Heart right ventricle (tissue), 16 donors: ENCODE results near the gene HMGB2. TPM values are rescaled to one million over a fixed set of nuclear protein-coding genes. Genes with fewer than 3 reads are reported as not detected.

ENCODE experiments used
- ATAC-seq, 8 donors: fragments of 200-7000 bp; cut with Tn5 transposase; one replicate each; pipeline ENCODE4 v1.9.1; 2020; ENCODE audit warnings: mild to moderate bottlenecking in 8 of 8, moderate library complexity in 8 of 8, moderate number of reproducible peaks in 1 of 8
- DNase-seq, 2 donors: peaks; one replicate each; pipeline ENCODE4 v3.0.0-alpha.2; 2020
- H3K27ac ChIP-seq, 10 donors: fragments of 200-600 bp; sonication (generic) in 2 of 10; one replicate each; pipeline versions ENCODE4 v1.5.0 to v1.8.0; 2020 to 2022; ENCODE audit warnings: mild to moderate bottlenecking in 3 of 10
- H3K27me3 ChIP-seq, 7 donors: fragments of 200-600 bp; one replicate each; pipeline ENCODE4 v1.8.0; 2021 to 2022; ENCODE audit warnings: mild to moderate bottlenecking in 2 of 7
- H3K36me3 ChIP-seq, 9 donors: fragments of 200-600 bp; sonication (generic) in 1 of 9; one replicate each; pipeline versions ENCODE4 v1.5.0 to v1.8.0; 2020 to 2022; ENCODE audit warnings: mild to moderate bottlenecking in 2 of 9
- H3K4me1 ChIP-seq, 9 donors: fragments of 200-600 bp; sonication (generic) in 1 of 9; one replicate each; pipeline versions ENCODE4 v1.5.0 to v1.8.0; 2020 to 2022; ENCODE audit warnings: mild to moderate bottlenecking in 4 of 9
- H3K4me3 ChIP-seq, 10 donors: fragments of 200-600 bp; sonication (generic) in 2 of 10; one replicate each; pipeline versions ENCODE4 v1.5.0 to v1.8.0; 2020 to 2022; ENCODE audit warnings: mild to moderate bottlenecking in 7 of 10, moderate library complexity in 2 of 10
- H3K9me3 ChIP-seq, 11 donors: fragments of 200-600 bp in 10 of 11; sonication (generic) in 2 of 11; one replicate each; pipeline versions ENCODE4 v1.5.0 to v1.8.0; 2013 to 2022; ENCODE audit warnings: mild to moderate bottlenecking in 2 of 11, control low read depth in 1 of 11, moderate library complexity in 1 of 11
- WGBS, 2 donors: extraction: QIAGEN DNeasy Blood & Tissue Kit; methylation state at CpG; one replicate each; pipeline ENCODE4 v1.1.7; 2013; ENCODE audit warnings: inconsistent platforms in 1 of 2; 5-methylcytosine and 5-hydroxymethylcytosine counted together
- intact Hi-C, 10 donors: fragments of 100-400 bp; cut with DNase I; formaldehyde crosslinking; loops; one replicate each; pipeline versions ENCODE4 v1.11.1 to v1.14.2; 2022
- polyA plus RNA-seq, 2 donors: library from polyadenylated mRNA; stranded (reverse); fragments of 200-250 nt; gene quantifications; one replicate each; pipeline ENCODE4 v1.2.3, GENCODE V29; 2013
- total RNA-seq, 10 donors: library from RNA; stranded (reverse); fragmentation: NEBNext Ultra II Directional in 3 of 10; extraction: Animal tissue kit (Norgen Biotek cat#: 25700) in 3 of 10; gene quantifications; one replicate each; pipeline versions ENCODE4 v1.2.1 to v1.2.4, GENCODE V29; 2021 to 2023
- TF ChIP-seq, protein P1 (sequence below), 9 donors: fragments of 200-600 bp; sonication (generic) in 2 of 9; IDR thresholded peaks; one replicate each; pipeline versions ENCODE4 v1.5.0 to v1.8.0; 2021 to 2022; ENCODE audit warnings: antibody characterized with exemption in 9 of 9, mild to moderate bottlenecking in 5 of 9, moderate library complexity in 1 of 9
- donor health status: Arrhythmogenic right ventricular cardiomyopathy.
- donor health status: ischemic (EF 13 %, LVEDD 7.1; RV severe dilation, severe dysfunction).
- donor health status: healthy with polysubstance abuse.
- donor health status: DM: no; HTN: yes; CAD: no.
- donor health status: DM: no; HTN: no; CAD: no.
- donor health status: ischemic (EF 25% LVEDD 6.9; RV normal size, moderate dysfunction).
- donor health status: ischemic (EF 25% LVEDD 5.7; RV mildly dilated, moderate dysfunction).
- donor health status: healthy.
- donor health status: DM: yes; HTN: yes; CAD: no.
- donor health status: Ischemic cardiomyopathy.
- donor health status: ischemic (EF 35%, LVEDD 5.7; RV mildly dilated, moderate dysfunction).
- donor health status: nonischemic (EF 11% LVEDD 7.7; RV severe dilation, severe dysfunction).
- donor health status: DM: yes; HTN: yes; CAD: no.
- donor health status: PGD.
- donor health status: ischemic (EF 29% LVEDD 5.4; RV normal size, mild dysfunction).
- donor health status: nonischemic (EF 23%, LVEDD 6.1; RV moderate dilation, normal function).

Gene HMGB2
- total and polyA plus RNA-seq, 12 donors: 27.3 to 97.6 (median 49.8) TPM

DNA sequence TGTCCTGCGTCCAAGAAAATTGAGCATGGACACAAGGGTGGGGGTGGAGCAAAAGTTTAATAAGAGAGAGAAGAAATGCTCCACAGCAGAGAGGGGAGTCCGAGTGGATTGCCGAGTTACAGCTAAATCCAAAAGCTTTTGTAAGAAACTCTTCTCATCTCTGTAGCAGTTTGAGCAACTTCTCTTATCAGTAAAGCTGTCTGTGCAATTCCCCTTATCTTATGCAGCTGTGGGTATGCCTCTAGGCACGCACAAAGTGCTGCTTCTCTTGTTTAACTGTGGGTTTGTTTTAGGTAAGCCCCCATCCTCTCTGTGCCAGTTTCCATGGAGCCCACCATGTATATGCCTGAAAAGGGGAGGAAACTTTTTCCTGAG is 44.8 kb downstream of the HMGB2 start:
- H3K4me3 ChIP-seq: peak overlapping the region in 6 of 10 donors; percentile 30 to 39 (median 36)
- peaks cover 0 to 3% (median 0%) of the 10 kb centered on the region in 9 donors for H3K36me3 ChIP-seq
- H3K9me3 ChIP-seq: peaks cover 0 to 34% (median 13%) of the 10 kb centered on the region in 11 donors
- DNase-seq (no peak), ATAC-seq (peak in 5 of 8 donors; percentile 11 to 27 (median 15))
- 48 to 54% methylated on average over 4 of the region's 4 CpGs for WGBS, 2 donors
- TF ChIP-seq, protein P1, sequence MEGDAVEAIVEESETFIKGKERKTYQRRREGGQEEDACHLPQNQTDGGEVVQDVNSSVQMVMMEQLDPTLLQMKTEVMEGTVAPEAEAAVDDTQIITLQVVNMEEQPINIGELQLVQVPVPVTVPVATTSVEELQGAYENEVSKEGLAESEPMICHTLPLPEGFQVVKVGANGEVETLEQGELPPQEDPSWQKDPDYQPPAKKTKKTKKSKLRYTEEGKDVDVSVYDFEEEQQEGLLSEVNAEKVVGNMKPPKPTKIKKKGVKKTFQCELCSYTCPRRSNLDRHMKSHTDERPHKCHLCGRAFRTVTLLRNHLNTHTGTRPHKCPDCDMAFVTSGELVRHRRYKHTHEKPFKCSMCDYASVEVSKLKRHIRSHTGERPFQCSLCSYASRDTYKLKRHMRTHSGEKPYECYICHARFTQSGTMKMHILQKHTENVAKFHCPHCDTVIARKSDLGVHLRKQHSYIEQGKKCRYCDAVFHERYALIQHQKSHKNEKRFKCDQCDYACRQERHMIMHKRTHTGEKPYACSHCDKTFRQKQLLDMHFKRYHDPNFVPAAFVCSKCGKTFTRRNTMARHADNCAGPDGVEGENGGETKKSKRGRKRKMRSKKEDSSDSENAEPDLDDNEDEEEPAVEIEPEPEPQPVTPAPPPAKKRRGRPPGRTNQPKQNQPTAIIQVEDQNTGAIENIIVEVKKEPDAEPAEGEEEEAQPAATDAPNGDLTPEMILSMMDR (IDR thresholded peaks at IDR 0.05): no peak
- H3K27me3 ChIP-seq: no peaks in the 10 kb centered on the region
- intact Hi-C loops: loop anchor here in 1 of 10 donors (10.0 kb wide), 1 partner anchor 125 kb away; no protein-coding TSS in a partner anchor
- no peak overlapping the region for H3K27ac ChIP-seq
- peaks cover 0 to 9% (median 0%) of the 10 kb centered on the region in 9 donors for H3K4me1 ChIP-seq

DNA sequence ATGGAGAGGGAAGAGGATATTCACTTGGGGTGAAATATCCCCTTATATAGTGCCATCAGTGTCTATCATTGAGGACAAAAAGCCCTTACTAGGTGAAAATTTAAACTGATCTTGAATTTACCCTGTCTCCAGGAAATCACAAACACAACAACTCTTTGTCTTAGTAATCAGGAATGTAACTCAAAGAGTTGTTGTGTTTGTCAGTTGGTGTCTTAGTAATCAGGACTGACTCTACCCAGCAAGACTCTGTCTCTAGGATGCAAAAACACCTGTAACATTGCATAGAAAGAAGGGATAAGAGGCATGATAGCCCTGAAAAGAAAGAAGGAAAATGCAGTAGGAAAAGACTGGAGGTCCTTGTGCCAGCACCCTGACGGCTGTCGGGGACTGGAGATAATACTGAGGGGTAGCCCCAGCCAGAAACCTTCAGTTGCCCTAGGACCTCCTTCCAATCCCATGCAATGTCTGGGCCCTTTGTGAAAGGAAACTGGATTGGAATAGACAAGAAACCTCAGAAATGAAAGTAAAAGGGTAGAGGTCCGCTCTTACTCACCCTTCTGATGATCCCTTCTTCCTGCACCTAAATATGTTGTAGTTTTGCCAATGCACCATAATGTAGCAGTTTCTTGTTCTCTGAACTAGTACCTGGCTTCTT is 45.3 kb downstream of the HMGB2 start:
- H3K27ac ChIP-seq: no peak overlapping the region
- H3K36me3 ChIP-seq: peaks cover 0 to 3% (median 0%) of the 10 kb centered on the region in 9 donors
- TF ChIP-seq, protein P1 (IDR thresholded peaks at IDR 0.05): no peak
- H3K4me3 ChIP-seq: peak overlapping the region in 6 of 10 donors; percentile 30 to 39 (median 36)
- H3K4me1 ChIP-seq: peaks cover 0 to 9% (median 0%) of the 10 kb centered on the region in 9 donors
- DNase-seq (no peak), ATAC-seq (peak in 6 of 8 donors; percentile 15 to 33 (median 24))
- peaks cover 0 to 39% (median 16%) of the 10 kb centered on the region in 11 donors for H3K9me3 ChIP-seq
- intact Hi-C loops: loop anchor here in 1 of 10 donors (10.0 kb wide), 1 partner anchor 126 kb away; no protein-coding TSS in a partner anchor
- H3K27me3 ChIP-seq: no peaks in the 10 kb centered on the region
- 56 to 78% methylated on average over 3 of the region's 3 CpGs for WGBS, 2 donors

DNA sequence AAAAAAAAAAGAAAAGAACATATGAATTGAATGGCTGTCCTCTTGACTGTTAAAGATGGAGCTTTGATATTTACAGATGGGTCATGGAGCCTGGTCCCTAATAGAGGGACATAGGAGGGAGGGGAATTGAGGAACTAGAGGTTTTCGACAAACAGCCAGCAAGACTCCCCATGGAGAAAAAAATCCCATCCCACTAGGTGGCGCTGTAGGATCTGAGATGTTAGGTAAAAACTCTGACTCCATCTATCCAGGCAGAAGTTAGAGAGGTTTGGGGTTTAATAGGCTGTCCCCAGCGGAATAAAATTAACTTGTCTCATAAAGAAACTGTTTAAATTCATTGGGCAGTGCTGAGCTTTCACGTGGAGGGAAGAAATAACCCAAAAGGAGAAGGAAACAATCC is 45.9 kb downstream of the HMGB2 start:
- DNase-seq: peak in 1 of 2 donors; percentile 80
- Histone ChIP-seq H3K4me3 (peak overlapping the region in 2 of 10 donors; percentile 33 to 37), H3K27me3 (no peaks in the 10 kb centered on the region), H3K36me3 (no peaks in the 10 kb centered on the region), H3K4me1 (peaks cover 0 to 9% (median 0%) of the 10 kb centered on the region in 9 donors), H3K9me3 (peaks cover 0 to 44% (median 16%) of the 10 kb centered on the region in 11 donors), H3K27ac (no peak overlapping the region)
- intact Hi-C loops: loop anchor here in 1 of 10 donors (10.0 kb wide), 1 partner anchor 127 kb away; no protein-coding TSS in a partner anchor
- peak in 7 of 8 donors; percentile 33 to 79 (median 63) for ATAC-seq
- 75 to 76% methylated on average over 4 of the region's 4 CpGs for WGBS, 2 donors
- TF ChIP-seq, protein P1 (IDR thresholded peaks at IDR 0.05): peak; percentile 22 to 78 (median 63)

DNA sequence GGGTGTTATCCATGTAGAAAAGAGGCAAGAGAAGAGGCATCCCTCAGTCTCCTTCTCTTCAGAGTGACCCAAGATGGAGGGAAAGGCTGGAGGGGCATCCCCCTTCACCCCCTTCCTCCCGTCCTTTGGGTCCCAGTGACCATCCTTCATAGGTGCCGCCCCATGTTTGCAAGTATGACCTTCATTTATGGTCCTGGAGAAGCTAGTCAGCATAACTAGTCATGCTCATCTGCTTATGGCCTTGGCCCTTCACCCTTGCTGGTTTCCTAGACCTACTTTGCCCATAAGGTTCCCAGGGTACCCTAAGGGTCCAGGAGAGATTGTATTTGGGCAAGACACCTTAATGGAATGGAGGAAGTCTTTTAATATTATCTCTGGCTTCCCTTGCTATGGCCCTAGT is 46.7 kb downstream of the HMGB2 start:
- H3K9me3 ChIP-seq: peaks cover 0 to 49% (median 16%) of the 10 kb centered on the region in 11 donors
- no peak for DNase-seq
- WGBS, 2 donors: 100% methylated on average over 2 of the region's 2 CpGs
- H3K27me3 ChIP-seq: no peaks in the 10 kb centered on the region
- ATAC-seq: no peak
- peaks cover 0 to 9% (median 0%) of the 10 kb centered on the region in 9 donors for H3K4me1 ChIP-seq
- TF ChIP-seq, protein P1 (IDR thresholded peaks at IDR 0.05): no peak
- H3K36me3 ChIP-seq: no peaks in the 10 kb centered on the region
- intact Hi-C loops: loop anchor here in 1 of 10 donors (10.0 kb wide), 1 partner anchor 127 kb away; no protein-coding TSS in a partner anchor
- H3K4me3 ChIP-seq: no peak overlapping the region
- H3K27ac ChIP-seq: no peak overlapping the region
